RWPE2 (cell line): ENCODE measurements around the gene CDO1.

Experiments
- ATAC-seq: fragments of 200-7000 bp; cut with Tn5 transposase; 3 replicates; pipeline ENCODE4 v1.9.1; 2021; ENCODE audit warnings: low read depth
- DNase-seq: peaks from one replicate; pipeline ENCODE4 v3.0.0-alpha.2; 2020; ENCODE audit warnings: low spot score
- H3K27ac ChIP-seq: fragments of 450-650 bp; 2 replicates; pipeline ENCODE4 v1.5.1; 2017; ENCODE audit warnings: mild to moderate bottlenecking; ENCODE audit not compliant: poor library complexity, severe bottlenecking
- H3K27me3 ChIP-seq: fragments of 250-450 bp; sonication (Bioruptor Pico); 2 replicates; pipeline ENCODE4 v1.5.1; 2021; ENCODE audit warnings: mild to moderate bottlenecking, moderate library complexity; ENCODE audit not compliant: insufficient read depth, poor library complexity, severe bottlenecking
- H3K36me3 ChIP-seq: fragments of 250-450 bp; sonication (Bioruptor Pico); 2 replicates; pipeline ENCODE4 v1.5.1; 2020; ENCODE audit warnings: low read depth, mild to moderate bottlenecking, moderate library complexity
- H3K4me1 ChIP-seq: fragments of 250-450 bp; sonication (Bioruptor Pico); 2 replicates; pipeline ENCODE4 v1.5.1; 2021; ENCODE audit warnings: mild to moderate bottlenecking, moderate library complexity; ENCODE audit not compliant: insufficient read depth, poor library complexity, severe bottlenecking
- H3K4me3 ChIP-seq: fragments of 250-450 bp; sonication (Bioruptor Pico); 2 replicates; pipeline ENCODE4 v1.5.1; 2021; ENCODE audit warnings: mild to moderate bottlenecking, moderate library complexity; ENCODE audit not compliant: severe bottlenecking
- H3K9me3 ChIP-seq: fragments of 250-450 bp; sonication (Bioruptor Pico); 2 replicates; pipeline ENCODE4 v1.5.1; 2021; ENCODE audit warnings: mild to moderate bottlenecking, moderate library complexity; ENCODE audit not compliant: severe bottlenecking
- CTCF ChIP-seq: fragments of 450-650 bp; IDR thresholded peaks from one replicate; pipeline ENCODE4 v1.5.1; 2017; ENCODE audit warnings: mild to moderate bottlenecking, moderate library complexity; ENCODE audit not compliant: poor library complexity, severe bottlenecking

CDO1 gene

GRCh38 chr5:115842089-115842935 lies 25.9 kb upstream of the CDO1 start:
- no peaks in the 10 kb centered on the region for H3K9me3 ChIP-seq
- H3K4me1 ChIP-seq, result peaks cover 28% of the 10 kb centered on the region
- DNase-seq (no peak), ATAC-seq (peak; percentile 60)
- H3K27ac ChIP-seq, result peak overlapping the region; percentile 76
- peaks cover 19% of the 10 kb centered on the region for H3K36me3 ChIP-seq
- H3K27me3 ChIP-seq, result no peaks in the 10 kb centered on the region
- TF ChIP-seq CTCF, result peak; percentile 55
- peak overlapping the region; percentile 89 for H3K4me3 ChIP-seq

- no peaks in the 10 kb centered on the region for H3K9me3 ChIP-seq
- peaks cover 20% of the 10 kb centered on the region for H3K4me1 ChIP-seq
- peak within 1 kb of the TSS; percentile 89 for H3K4me3 ChIP-seq
Measured at GRCh38 chr5:115841382-115842088, 25.1 kb upstream of the CDO1 start, which contains the start of the genes AP3S1 and ATG12. AP3S1 (plus strand) TSS chr5:115841935; CDS start chr5:115842038, 103 bp downstream. ATG12 (minus strand) TSS chr5:115841565; CDS start chr5:115841552, 13 bp downstream.

GRCh38 chr5:115840873-115841272 lies 24.4 kb upstream of the CDO1 start:
- Histone ChIP-seq H3K36me3 (peaks cover 34% of the 10 kb centered on the region), H3K4me1 (peaks cover 20% of the 10 kb centered on the region), H3K27me3 (no peaks in the 10 kb centered on the region), H3K4me3 (peak overlapping the region; percentile 89), H3K27ac (peak overlapping the region; percentile 76), H3K9me3 (no peaks in the 10 kb centered on the region)
- ATAC-seq (no peak), DNase-seq (no peak)
- no peak for TF ChIP-seq CTCF

More at GRCh38 chr5:115841382-115842088, 25.1 kb upstream of the CDO1 start, which contains the start of the genes AP3S1 and ATG12:
- TF ChIP-seq CTCF, result no peak
- no peaks in the 10 kb centered on the region for H3K27me3 ChIP-seq
- ATAC-seq (peak; percentile 84), DNase-seq (peak; percentile 93)
- peak within 1 kb of the TSS; percentile 76 for H3K27ac ChIP-seq
- H3K36me3 ChIP-seq, result peaks cover 27% of the 10 kb centered on the region

GRCh38 chr5:115838885-115839518 lies 22.5 kb upstream of the CDO1 start:
- Histone ChIP-seq H3K36me3 (peaks cover 52% of the 10 kb centered on the region), H3K4me3 (no peak overlapping the region), H3K27ac (no peak overlapping the region), H3K27me3 (no peaks in the 10 kb centered on the region), H3K4me1 (peaks cover 20% of the 10 kb centered on the region), H3K9me3 (no peaks in the 10 kb centered on the region)
- ATAC-seq, result no peak
- TF ChIP-seq CTCF, result peak; percentile 87
- DNase-seq, result no peak
